Effector memory CD8-positive, alpha-beta T cell (primary cell): ENCODE results near the gene PTPN14.

Experiments used
- ATAC-seq: fragments of 150-1000 bp; cut with Tn5 transposase; replicated peaks from 2 replicates; pipeline ENCODE4 v1.10.0; 2021; ENCODE audit warnings: mild to moderate bottlenecking, moderate library complexity
- DNase-seq, 3 experiments: peaks; one replicate each; pipeline ENCODE4 v3.0.0; 2021
- H3K27ac Mint-ChIP-seq, 2 donors: one replicate each; pipeline ENCODE4 v1.8.0; 2022; ENCODE audit warnings: mild to moderate bottlenecking in 2 of 2, mixed read lengths in 2 of 2, moderate library complexity in 2 of 2
- H3K27me3 Mint-ChIP-seq, 2 donors: one replicate each; pipeline ENCODE4 v1.8.0; 2022; ENCODE audit warnings: mixed read lengths in 2 of 2
- H3K36me3 Mint-ChIP-seq: one replicate; pipeline ENCODE4 v1.8.0; 2022; ENCODE audit warnings: mild to moderate bottlenecking, moderate library complexity, mixed read lengths; ENCODE audit not compliant: insufficient read depth
- H3K4me1 Mint-ChIP-seq, 2 donors: one replicate each; pipeline ENCODE4 v1.8.0; 2022; ENCODE audit warnings: low read depth in 2 of 2, mixed read lengths in 2 of 2
- H3K4me3 Mint-ChIP-seq, 2 donors: one replicate each; pipeline ENCODE4 v1.8.0; 2022; ENCODE audit warnings: mild to moderate bottlenecking in 2 of 2, mixed read lengths in 2 of 2, moderate library complexity in 2 of 2
- H3K9me3 Mint-ChIP-seq, 2 donors: one replicate each; pipeline ENCODE4 v1.8.0; 2022; ENCODE audit warnings: mixed read lengths in 2 of 2

The PTPN14 gene

GRCh38 chr1:214466403-214467077 lies 84.9 kb downstream of the PTPN14 start:
- H3K27ac Mint-ChIP-seq = no peak overlapping the region
- H3K36me3 Mint-ChIP-seq = no peaks in the 10 kb centered on the region

GRCh38 chr1:214464445-214465287 lies 86.7 kb downstream of the PTPN14 start:
- no peak overlapping the region for H3K4me3 Mint-ChIP-seq
- H3K9me3 Mint-ChIP-seq = no peaks in the 10 kb centered on the region
- no peaks in the 10 kb centered on the region for H3K36me3 Mint-ChIP-seq
- no peaks in the 10 kb centered on the region for H3K4me1 Mint-ChIP-seq
- H3K27ac Mint-ChIP-seq = no peak overlapping the region
- no peak for ATAC-seq
- no peak for DNase-seq
- H3K27me3 Mint-ChIP-seq = peaks cover 12 to 34% of the 10 kb centered on the region in 2 donors

More at GRCh38 chr1:214466403-214467077, 84.9 kb downstream of the PTPN14 start:
- H3K4me1 Mint-ChIP-seq = no peaks in the 10 kb centered on the region
- no peak for ATAC-seq
- no peak for DNase-seq
- no peak overlapping the region for H3K4me3 Mint-ChIP-seq
- H3K27me3 Mint-ChIP-seq = peaks cover 5 to 34% of the 10 kb centered on the region in 2 donors
- no peaks in the 10 kb centered on the region for H3K9me3 Mint-ChIP-seq

- no peak for ATAC-seq
- no peak for DNase-seq
- no peak overlapping the region for H3K27ac Mint-ChIP-seq
- no peak overlapping the region for H3K4me3 Mint-ChIP-seq
- H3K36me3 Mint-ChIP-seq = no peaks in the 10 kb centered on the region
- no peaks in the 10 kb centered on the region for H3K9me3 Mint-ChIP-seq
- H3K27me3 Mint-ChIP-seq = peaks cover 7 to 24% of the 10 kb centered on the region in 2 donors
- H3K4me1 Mint-ChIP-seq = no peaks in the 10 kb centered on the region
These were observed 87.8 kb downstream of the PTPN14 start for GRCh38 chr1:214463596-214463995.

DNA sequence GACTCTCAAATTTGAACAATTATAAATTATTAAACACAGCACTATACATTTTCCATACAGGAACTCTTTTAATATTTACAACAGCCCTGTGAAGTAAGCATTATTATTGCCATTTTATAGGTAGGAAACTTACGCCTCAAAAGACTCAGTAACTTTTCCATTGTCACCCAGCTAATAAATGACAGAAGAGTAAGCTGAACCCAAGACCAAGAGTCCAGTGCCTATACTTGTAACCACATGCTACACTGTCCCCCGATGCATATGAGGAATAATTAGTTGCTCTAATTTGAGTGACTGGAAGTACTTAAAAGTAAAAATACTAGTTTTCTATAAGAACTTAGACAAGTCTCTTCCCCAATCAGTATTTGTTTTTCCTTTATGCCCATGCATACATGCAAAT lies 88.5 kb downstream of the PTPN14 start:
- no peaks in the 10 kb centered on the region for H3K9me3 Mint-ChIP-seq
- ATAC-seq (no peak), DNase-seq (no peak)
- no peak overlapping the region for H3K27ac Mint-ChIP-seq
- H3K36me3 Mint-ChIP-seq = no peaks in the 10 kb centered on the region
- H3K4me1 Mint-ChIP-seq = no peaks in the 10 kb centered on the region
- H3K27me3 Mint-ChIP-seq = peaks cover 7 to 18% of the 10 kb centered on the region in 2 donors
- H3K4me3 Mint-ChIP-seq = no peak overlapping the region

- H3K36me3 Mint-ChIP-seq = no peaks in the 10 kb centered on the region
- H3K27me3 Mint-ChIP-seq = peaks cover 7 to 10% of the 10 kb centered on the region in 2 donors
- H3K4me3 Mint-ChIP-seq = no peak overlapping the region
These were observed 90.1 kb downstream of the PTPN14 start for GRCh38 chr1:214461305-214461704.

GRCh38 chr1:214460304-214460916 lies 91.0 kb downstream of the PTPN14 start:
- no peak for ATAC-seq

More at GRCh38 chr1:214461305-214461704, 90.1 kb downstream of the PTPN14 start:
- ATAC-seq (no peak), DNase-seq (no peak)
- Mint-ChIP-seq H3K9me3 (no peaks in the 10 kb centered on the region), H3K27ac (no peak overlapping the region), H3K4me1 (no peaks in the 10 kb centered on the region)

DNA sequence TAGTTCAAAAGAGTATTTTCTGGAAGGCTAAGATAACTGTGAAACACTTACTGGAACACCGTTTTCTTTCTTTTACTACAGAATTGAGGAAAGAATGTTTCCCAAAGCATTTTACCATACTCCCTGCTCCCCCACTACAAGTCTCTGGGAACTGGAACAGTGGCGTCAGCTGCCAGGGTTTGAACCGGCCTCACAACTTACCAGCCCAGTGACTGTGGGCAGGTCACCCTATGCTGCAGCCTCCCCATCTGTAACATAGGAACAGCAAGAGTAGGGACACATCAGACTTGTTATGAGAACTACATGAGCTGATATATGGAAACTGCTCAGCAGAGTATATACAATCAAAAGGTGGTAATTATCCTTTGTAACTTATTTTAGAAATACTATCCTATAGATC lies 91.5 kb downstream of the PTPN14 start:
- ATAC-seq (no peak), DNase-seq (no peak)
- no peaks in the 10 kb centered on the region for H3K9me3 Mint-ChIP-seq
- no peaks in the 10 kb centered on the region for H3K4me1 Mint-ChIP-seq
- no peak overlapping the region for H3K4me3 Mint-ChIP-seq
- H3K27ac Mint-ChIP-seq = no peak overlapping the region
- H3K36me3 Mint-ChIP-seq = no peaks in the 10 kb centered on the region
- H3K27me3 Mint-ChIP-seq = peaks cover 12 to 16% of the 10 kb centered on the region in 2 donors

More at GRCh38 chr1:214460304-214460916, 91.0 kb downstream of the PTPN14 start:
- H3K4me3 Mint-ChIP-seq = no peak overlapping the region
- H3K4me1 Mint-ChIP-seq = no peaks in the 10 kb centered on the region
- no peak overlapping the region for H3K27ac Mint-ChIP-seq
- H3K9me3 Mint-ChIP-seq = no peaks in the 10 kb centered on the region
- peaks cover 7 to 12% of the 10 kb centered on the region in 2 donors for H3K27me3 Mint-ChIP-seq
- DNase-seq = no peak
- H3K36me3 Mint-ChIP-seq = no peaks in the 10 kb centered on the region

GRCh38 chr1:214458541-214458940 lies 92.9 kb downstream of the PTPN14 start:
- Mint-ChIP-seq H3K27me3 (peaks cover 19% of the 10 kb centered on the region in 2 donors), H3K4me1 (no peaks in the 10 kb centered on the region), H3K36me3 (no peaks in the 10 kb centered on the region), H3K9me3 (no peaks in the 10 kb centered on the region), H3K4me3 (no peak overlapping the region), H3K27ac (no peak overlapping the region)
- DNase-seq = no peak
- no peak for ATAC-seq

- no peaks in the 10 kb centered on the region for H3K9me3 Mint-ChIP-seq
- no peak overlapping the region for H3K27ac Mint-ChIP-seq
- no peaks in the 10 kb centered on the region for H3K36me3 Mint-ChIP-seq
- DNase-seq (no peak), ATAC-seq (no peak)
- no peaks in the 10 kb centered on the region for H3K4me1 Mint-ChIP-seq
- H3K4me3 Mint-ChIP-seq = no peak overlapping the region
- H3K27me3 Mint-ChIP-seq = peaks cover 32 to 42% of the 10 kb centered on the region in 2 donors
These were observed 95.2 kb downstream of the PTPN14 start for GRCh38 chr1:214455971-214456867.

DNA sequence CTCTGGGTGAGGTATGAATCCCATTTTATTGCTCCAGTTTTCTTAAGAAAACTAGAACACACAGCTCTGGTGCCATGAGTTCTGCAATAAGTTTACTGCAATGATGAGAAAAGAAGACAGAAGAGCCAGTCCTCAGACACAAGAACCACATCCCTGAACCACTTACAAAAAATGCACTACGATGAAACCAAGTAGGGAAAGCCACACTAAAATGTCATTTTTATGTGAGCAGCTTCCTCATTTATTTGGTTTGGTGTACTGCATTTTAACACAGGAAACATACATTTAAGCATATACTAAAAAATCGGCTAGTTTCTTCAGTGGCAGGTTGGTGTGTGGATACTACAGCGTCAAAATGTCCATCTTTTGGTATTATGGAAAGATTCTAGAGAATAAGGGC lies 95.9 kb downstream of the PTPN14 start:
- no peak overlapping the region for H3K27ac Mint-ChIP-seq
- ATAC-seq = no peak
- no peak overlapping the region for H3K4me3 Mint-ChIP-seq

GRCh38 chr1:214454569-214455396 lies 96.6 kb downstream of the PTPN14 start:
- no peak overlapping the region for H3K4me3 Mint-ChIP-seq
- no peaks in the 10 kb centered on the region for H3K9me3 Mint-ChIP-seq
- DNase-seq (no peak), ATAC-seq (no peak)
- no peaks in the 10 kb centered on the region for H3K4me1 Mint-ChIP-seq
- H3K27me3 Mint-ChIP-seq = peaks cover 25 to 43% of the 10 kb centered on the region in 2 donors
- H3K36me3 Mint-ChIP-seq = no peaks in the 10 kb centered on the region
- H3K27ac Mint-ChIP-seq = no peak overlapping the region

More for the DNA sequence above, 95.9 kb downstream of the PTPN14 start:
- Mint-ChIP-seq H3K27me3 (peaks cover 29 to 43% of the 10 kb centered on the region in 2 donors), H3K9me3 (no peaks in the 10 kb centered on the region), H3K4me1 (no peaks in the 10 kb centered on the region), H3K36me3 (no peaks in the 10 kb centered on the region)
- DNase-seq = no peak

GRCh38 chr1:214453109-214453722 lies 98.2 kb downstream of the PTPN14 start:
- H3K27me3 Mint-ChIP-seq = peaks cover 25 to 57% of the 10 kb centered on the region in 2 donors
- H3K36me3 Mint-ChIP-seq = no peaks in the 10 kb centered on the region
- DNase-seq (no peak), ATAC-seq (no peak)
- no peak overlapping the region for H3K4me3 Mint-ChIP-seq
- H3K4me1 Mint-ChIP-seq = no peaks in the 10 kb centered on the region
- no peaks in the 10 kb centered on the region for H3K9me3 Mint-ChIP-seq
- no peak overlapping the region for H3K27ac Mint-ChIP-seq
